Ectodermal cell (in vitro differentiated cells): ENCODE data around the gene NRARP.

Experiments
- H3K27ac ChIP-seq: 2 replicates; pipeline ENCODE4 v1.7.0; 2013; ENCODE audit warnings: mild to moderate bottlenecking, low read depth, low read length; ENCODE audit not compliant: insufficient read depth, poor library complexity, severe bottlenecking
- H3K27me3 ChIP-seq: 2 replicates; pipeline ENCODE4 v1.7.0; 2013; ENCODE audit warnings: mild to moderate bottlenecking, low read length; ENCODE audit not compliant: insufficient read depth, control insufficient read depth, poor library complexity, severe bottlenecking
- H3K36me3 ChIP-seq: one replicate; pipeline ENCODE4 v1.7.0; 2013; ENCODE audit warnings: low read length; ENCODE audit not compliant: control insufficient read depth, insufficient read depth
- H3K4me1 ChIP-seq: one replicate; pipeline ENCODE4 v1.7.0; 2013; ENCODE audit warnings: low read length; ENCODE audit not compliant: control insufficient read depth, insufficient read depth
- H3K4me3 ChIP-seq: 2 replicates; pipeline ENCODE4 v1.7.0; 2013; ENCODE audit warnings: low read depth, low read length, control low read depth; ENCODE audit not compliant: insufficient read depth
- H3K9me3 ChIP-seq: 2 replicates; pipeline ENCODE4 v1.7.0; 2013; ENCODE audit warnings: mild to moderate bottlenecking, low read length, moderate library complexity; ENCODE audit not compliant: control insufficient read depth
- WGBS, 2 experiments: methylation state at CpG; one replicate each; pipeline ENCODE4 v1.1.7; 2013; ENCODE audit warnings: missing lambda C conversion rate in 2 of 2; 5-methylcytosine and 5-hydroxymethylcytosine counted together

NRARP gene

GRCh38 chr9:137281345-137282116 is 20.5 kb downstream of the NRARP start:
- H3K36me3 ChIP-seq: no peaks in the 10 kb centered on the region
- H3K27ac ChIP-seq: no peak overlapping the region
- WGBS, 2 experiments: 79 to 81% methylated on average over 39 of the region's 39 CpGs
- H3K4me3 ChIP-seq: no peak overlapping the region
- no peaks in the 10 kb centered on the region for H3K9me3 ChIP-seq
- H3K4me1 ChIP-seq: peaks cover 14% of the 10 kb centered on the region
- peaks cover 19% of the 10 kb centered on the region for H3K27me3 ChIP-seq

- Histone ChIP-seq H3K27ac (no peak overlapping the region), H3K36me3 (no peaks in the 10 kb centered on the region), H3K4me3 (no peak overlapping the region), H3K4me1 (peaks cover 22% of the 10 kb centered on the region), H3K27me3 (peaks cover 19% of the 10 kb centered on the region), H3K9me3 (no peaks in the 10 kb centered on the region)
- 78 to 81% methylated on average over 85 of the region's 85 CpGs for WGBS, 2 experiments
Measured at GRCh38 chr9:137280474-137281344, 21.4 kb downstream of the NRARP start.

- Histone ChIP-seq H3K9me3 (no peaks in the 10 kb centered on the region), H3K4me3 (no peak overlapping the region), H3K4me1 (peaks cover 25% of the 10 kb centered on the region), H3K36me3 (no peaks in the 10 kb centered on the region), H3K27me3 (peaks cover 19% of the 10 kb centered on the region), H3K27ac (no peak overlapping the region)
- WGBS, 2 experiments: 95% methylated on average over 41 of the region's 41 CpGs
Measured at GRCh38 chr9:137279741-137280473, 22.2 kb downstream of the NRARP start.

GRCh38 chr9:137278721-137279711 is 23.1 kb downstream of the NRARP start:
- Histone ChIP-seq H3K4me3 (peak overlapping the region; percentile 31), H3K9me3 (no peaks in the 10 kb centered on the region), H3K36me3 (no peaks in the 10 kb centered on the region), H3K27me3 (peaks cover 19% of the 10 kb centered on the region), H3K27ac (no peak overlapping the region), H3K4me1 (peaks cover 25% of the 10 kb centered on the region)
- WGBS, 2 experiments: 85 to 86% methylated on average over 139 of the region's 139 CpGs

- peaks cover 25% of the 10 kb centered on the region for H3K4me1 ChIP-seq
- peak overlapping the region; percentile 31 for H3K4me3 ChIP-seq
- H3K27me3 ChIP-seq: peaks cover 19% of the 10 kb centered on the region
- no peak overlapping the region for H3K27ac ChIP-seq
- H3K36me3 ChIP-seq: no peaks in the 10 kb centered on the region
- 23% methylated on average over 54 of the region's 54 CpGs for WGBS, 2 experiments
- H3K9me3 ChIP-seq: no peaks in the 10 kb centered on the region
Measured at GRCh38 chr9:137278061-137278701, 23.9 kb downstream of the NRARP start.

- no peaks in the 10 kb centered on the region for H3K36me3 ChIP-seq
- H3K27ac ChIP-seq: peak within 1 kb of the TSS; percentile 62
- H3K9me3 ChIP-seq: no peaks in the 10 kb centered on the region
- peaks cover 19% of the 10 kb centered on the region for H3K27me3 ChIP-seq
- peak within 1 kb of the TSS; percentile 31 for H3K4me3 ChIP-seq
- 10 to 12% methylated on average over 25 of the region's 25 CpGs for WGBS, 2 experiments
- H3K4me1 ChIP-seq: peaks cover 25% of the 10 kb centered on the region
Measured at GRCh38 chr9:137277329-137278041, 24.6 kb downstream of the NRARP start, which contains the start of gene TOR4A. Gene TOR4A, plus strand, starts transcription at chr9:137277726. Its CDS starts 964 bp downstream, at chr9:137278690.

GRCh38 chr9:137276473-137277328 is 25.4 kb downstream of the NRARP start:
- Histone ChIP-seq H3K9me3 (no peaks in the 10 kb centered on the region), H3K4me3 (no peak overlapping the region), H3K4me1 (peaks cover 25% of the 10 kb centered on the region), H3K27ac (peak overlapping the region; percentile 62), H3K36me3 (no peaks in the 10 kb centered on the region), H3K27me3 (peaks cover 19% of the 10 kb centered on the region)
- WGBS, 2 experiments: 52 to 53% methylated on average over 30 of the region's 30 CpGs
